ENCODE data around the gene METTL16.

- TF ChIP-seq CTCF (IDR thresholded peaks at IDR 0.05), result no peak
- TF ChIP-seq GABPA (IDR thresholded peaks at IDR 0.05; ENCODE audit: low read depth), result no peak
- no peak for TF ChIP-seq MAX (IDR thresholded peaks at IDR 0.05; ENCODE audit: low read depth)
- no peak for TF ChIP-seq POLR2AphosphoS5 (IDR thresholded peaks at IDR 0.05; ENCODE audit: low read depth, low read length)
Measured at GRCh38 chr17:2396192-2396567, 115.5 kb downstream of the METTL16 start.

Measured in SK-N-SH (cell line).